Glutamatergic neuron (in vitro differentiated cells): Measurements from ENCODE around the gene LGALS4. TPM values are rescaled to one million over a fixed set of nuclear protein-coding genes. Genes with fewer than 3 reads are reported as not detected.

Source experiments
- DNase-seq: peaks from one replicate; pipeline ENCODE4 v3.0.0; 2022
- H3K27ac Mint-ChIP-seq: one replicate; pipeline ENCODE4 v1.8.0; 2020; ENCODE audit warnings: mild to moderate bottlenecking, mixed read lengths, inconsistent platforms; ENCODE audit not compliant: unreplicated experiment
- H3K27me3 Mint-ChIP-seq: one replicate; pipeline ENCODE4 v1.8.0; 2020; ENCODE audit warnings: mild to moderate bottlenecking, moderate library complexity, mixed read lengths, inconsistent platforms; ENCODE audit not compliant: unreplicated experiment
- H3K36me3 Mint-ChIP-seq: one replicate; pipeline ENCODE4 v1.8.0; 2020; ENCODE audit warnings: mild to moderate bottlenecking, mixed read lengths, inconsistent platforms; ENCODE audit not compliant: unreplicated experiment
- H3K4me1 Mint-ChIP-seq: one replicate; pipeline ENCODE4 v1.8.0; 2020; ENCODE audit warnings: mild to moderate bottlenecking, low read depth, mixed read lengths, inconsistent platforms; ENCODE audit not compliant: unreplicated experiment
- H3K4me3 Mint-ChIP-seq: one replicate; pipeline ENCODE4 v1.8.0; 2020; ENCODE audit warnings: mild to moderate bottlenecking, mixed read lengths, inconsistent platforms; ENCODE audit not compliant: unreplicated experiment
- H3K9me3 Mint-ChIP-seq: one replicate; pipeline ENCODE4 v1.8.0; 2020; ENCODE audit warnings: mild to moderate bottlenecking, moderate library complexity, mixed read lengths, inconsistent platforms; ENCODE audit not compliant: unreplicated experiment
- total RNA-seq: library from RNA; stranded (reverse); fragmentation: NEBNext Ultra II Directional; extraction: Animal tissue kit (Norgen Biotek cat#: 25700); gene quantifications from one replicate; pipeline ENCODE4 v1.2.1, GENCODE V29; 2021; ENCODE audit not compliant: unreplicated experiment
- TF ChIP-seq, protein P1 (sequence below): fragments of 200-600 bp; sonication (generic); IDR thresholded peaks from one replicate; pipeline ENCODE4 v1.5.0; 2021; ENCODE audit not compliant: partially characterized antibody, unreplicated experiment

Gene LGALS4
- total RNA-seq, 1 donor from 2014 or later: not detected

DNA sequence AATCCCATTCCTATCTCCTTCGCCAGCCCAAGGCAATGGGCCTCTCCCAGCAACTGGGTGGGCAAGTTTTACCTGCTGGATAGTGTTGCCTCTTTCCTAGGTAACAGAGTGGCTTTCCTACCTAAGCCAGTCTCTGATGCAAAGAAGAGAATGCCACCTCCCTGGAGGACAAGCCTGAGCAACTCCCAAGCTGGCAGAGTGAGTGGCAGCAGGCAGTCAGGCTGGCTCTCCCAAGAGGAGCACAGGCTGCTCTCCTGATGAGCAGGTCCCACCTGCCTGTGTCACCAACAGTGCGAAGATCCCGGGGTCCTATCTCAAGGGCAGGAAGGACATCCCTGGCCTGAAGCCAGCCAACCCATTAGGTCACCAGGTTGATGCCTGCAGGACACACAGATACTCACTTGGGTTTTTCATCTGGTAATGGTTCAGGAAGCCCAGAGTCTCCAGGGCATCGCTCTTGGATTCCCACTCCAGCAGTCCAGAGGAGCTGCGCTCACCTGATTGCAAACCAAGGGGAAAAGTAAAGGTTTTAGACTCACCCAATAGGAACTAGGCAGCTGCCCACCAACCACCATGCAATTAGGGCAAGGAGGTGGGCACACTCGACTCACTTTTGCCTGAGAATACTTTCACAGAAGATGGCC, 24.4 kb upstream of the LGALS4 start:
- TF ChIP-seq, protein P1, sequence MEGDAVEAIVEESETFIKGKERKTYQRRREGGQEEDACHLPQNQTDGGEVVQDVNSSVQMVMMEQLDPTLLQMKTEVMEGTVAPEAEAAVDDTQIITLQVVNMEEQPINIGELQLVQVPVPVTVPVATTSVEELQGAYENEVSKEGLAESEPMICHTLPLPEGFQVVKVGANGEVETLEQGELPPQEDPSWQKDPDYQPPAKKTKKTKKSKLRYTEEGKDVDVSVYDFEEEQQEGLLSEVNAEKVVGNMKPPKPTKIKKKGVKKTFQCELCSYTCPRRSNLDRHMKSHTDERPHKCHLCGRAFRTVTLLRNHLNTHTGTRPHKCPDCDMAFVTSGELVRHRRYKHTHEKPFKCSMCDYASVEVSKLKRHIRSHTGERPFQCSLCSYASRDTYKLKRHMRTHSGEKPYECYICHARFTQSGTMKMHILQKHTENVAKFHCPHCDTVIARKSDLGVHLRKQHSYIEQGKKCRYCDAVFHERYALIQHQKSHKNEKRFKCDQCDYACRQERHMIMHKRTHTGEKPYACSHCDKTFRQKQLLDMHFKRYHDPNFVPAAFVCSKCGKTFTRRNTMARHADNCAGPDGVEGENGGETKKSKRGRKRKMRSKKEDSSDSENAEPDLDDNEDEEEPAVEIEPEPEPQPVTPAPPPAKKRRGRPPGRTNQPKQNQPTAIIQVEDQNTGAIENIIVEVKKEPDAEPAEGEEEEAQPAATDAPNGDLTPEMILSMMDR: no peak
- Mint-ChIP-seq H3K4me3 (no peak overlapping the region), H3K9me3 (peaks cover 2% of the 10 kb centered on the region), H3K36me3 (no peaks in the 10 kb centered on the region), H3K27me3 (peaks cover 6% of the 10 kb centered on the region), H3K4me1 (peaks cover 4% of the 10 kb centered on the region), H3K27ac (no peak overlapping the region)
- DNase-seq: no peak

DNA sequence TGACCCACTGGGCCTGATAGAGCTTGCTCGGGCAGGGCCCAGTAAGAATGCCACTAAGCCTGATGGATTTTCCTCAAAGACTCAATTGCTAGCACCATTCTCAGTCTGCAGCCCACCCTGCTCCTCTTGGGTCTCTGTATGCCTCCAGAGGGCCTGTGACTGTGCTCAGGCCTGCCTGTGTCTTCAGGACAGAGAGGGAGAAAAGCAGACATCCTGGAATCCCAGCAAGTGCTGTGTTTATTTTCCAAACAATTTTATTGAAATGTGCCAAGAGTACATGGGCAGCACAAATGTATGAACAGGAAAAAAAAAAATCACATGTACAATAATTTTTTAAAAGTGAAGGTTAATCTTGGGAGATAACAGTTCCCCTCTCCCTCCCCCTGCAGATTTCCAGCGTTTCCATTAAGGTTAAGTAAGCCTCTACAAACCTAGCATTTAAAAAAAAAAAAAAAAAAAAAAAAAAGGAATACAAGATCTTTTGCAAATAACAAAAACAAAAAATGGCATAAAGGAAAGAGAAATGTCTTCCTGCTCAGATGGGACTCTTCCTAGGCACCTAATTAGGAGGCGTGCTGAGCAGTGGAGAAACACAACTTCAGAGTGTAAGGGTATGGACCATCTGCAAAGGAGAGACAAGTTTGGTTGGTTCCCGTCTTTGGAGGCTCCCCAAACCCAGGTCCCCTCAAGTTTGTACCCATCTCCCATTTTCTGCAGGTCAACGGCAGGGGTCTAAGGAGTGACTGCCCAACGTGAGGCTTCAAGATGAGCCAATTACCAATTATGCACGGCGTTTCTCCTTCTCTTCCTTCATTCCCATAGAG, 23.6 kb upstream of the LGALS4 start:
- Mint-ChIP-seq H3K4me1 (peaks cover 7% of the 10 kb centered on the region), H3K27ac (no peak overlapping the region), H3K27me3 (peaks cover 4% of the 10 kb centered on the region), H3K36me3 (no peaks in the 10 kb centered on the region), H3K9me3 (peaks cover 3% of the 10 kb centered on the region), H3K4me3 (no peak overlapping the region)
- TF ChIP-seq, protein P1: no peak
- DNase-seq: no peak

DNA sequence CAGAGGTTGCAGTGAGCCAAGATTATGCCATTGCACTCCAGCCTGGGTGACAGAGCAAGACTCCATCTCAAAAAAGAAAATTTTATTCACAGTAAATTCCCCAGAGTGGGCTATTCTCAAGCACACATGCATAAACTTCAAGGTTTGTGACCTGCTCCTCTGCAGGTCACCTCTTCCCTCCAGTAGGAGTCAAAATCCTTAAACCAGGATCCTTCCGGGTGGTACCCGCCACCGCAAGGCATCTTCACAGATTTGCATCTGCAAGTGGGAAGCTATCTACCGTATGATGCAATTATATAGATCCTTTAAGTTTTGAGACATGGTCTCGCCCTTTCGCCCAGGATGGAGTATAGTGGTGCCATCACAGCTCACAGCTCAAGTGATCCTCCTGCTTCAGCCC, 21.8 kb upstream of the LGALS4 start:
- Mint-ChIP-seq H3K27ac (no peak overlapping the region), H3K36me3 (no peaks in the 10 kb centered on the region), H3K4me3 (no peak overlapping the region)

DNA sequence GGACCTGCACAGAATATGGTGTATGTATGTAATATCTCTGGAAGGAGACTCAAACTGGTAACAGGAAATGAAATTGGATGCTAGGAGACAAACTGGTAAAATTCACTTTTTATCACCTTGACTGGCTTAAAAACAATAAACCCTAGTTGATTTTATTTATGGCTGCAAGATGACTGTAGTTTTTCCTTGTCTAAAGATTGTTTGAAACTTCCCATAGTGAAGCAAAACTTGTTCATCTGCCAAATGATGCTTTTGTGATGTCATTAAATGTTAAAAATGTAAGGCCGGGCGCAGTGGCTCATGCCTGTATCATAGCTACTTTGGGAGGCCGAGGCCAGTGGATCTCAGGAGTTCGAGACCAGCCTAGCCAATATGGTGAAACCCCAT, 21.4 kb upstream of the LGALS4 start:
- Mint-ChIP-seq H3K27me3 (peaks cover 4% of the 10 kb centered on the region), H3K9me3 (peaks cover 3% of the 10 kb centered on the region), H3K4me3 (no peak overlapping the region), H3K27ac (peak overlapping the region; percentile 38), H3K4me1 (peaks cover 9% of the 10 kb centered on the region), H3K36me3 (no peaks in the 10 kb centered on the region)
- TF ChIP-seq, protein P1: no peak
- no peak for DNase-seq

More for the DNA sequence above, 21.8 kb upstream of the LGALS4 start:
- Mint-ChIP-seq H3K9me3 (peaks cover 3% of the 10 kb centered on the region), H3K27me3 (peaks cover 4% of the 10 kb centered on the region), H3K4me1 (peaks cover 9% of the 10 kb centered on the region)
- TF ChIP-seq, protein P1: no peak
- no peak for DNase-seq

DNA sequence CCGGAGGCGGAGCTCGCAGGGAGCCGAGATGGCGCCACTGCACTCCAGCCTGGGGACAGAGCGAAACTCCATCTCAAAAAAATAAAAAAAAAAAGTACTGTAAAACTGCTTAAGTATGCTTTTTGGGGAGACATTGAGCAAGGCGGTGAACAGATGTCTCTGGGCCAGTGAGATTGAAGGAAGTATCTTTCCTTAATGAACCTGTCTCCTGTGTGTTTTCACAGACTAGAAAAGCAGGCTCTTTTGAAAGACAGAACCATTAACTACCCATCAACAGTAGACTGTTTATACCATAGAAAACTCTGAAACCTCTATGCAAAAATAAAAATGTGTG, 20.3 kb upstream of the LGALS4 start:
- H3K9me3 Mint-ChIP-seq: peaks cover 3% of the 10 kb centered on the region
- H3K36me3 Mint-ChIP-seq: no peaks in the 10 kb centered on the region
- H3K27me3 Mint-ChIP-seq: peaks cover 2% of the 10 kb centered on the region
- no peak for DNase-seq
- H3K4me3 Mint-ChIP-seq: no peak overlapping the region
- H3K27ac Mint-ChIP-seq: peak overlapping the region; percentile 17
- TF ChIP-seq, protein P1: no peak
- H3K4me1 Mint-ChIP-seq: peaks cover 9% of the 10 kb centered on the region
